Liver (tissue), 9 donors: ENCODE data around the gene PITPNC1. TPM values are rescaled to one million over a fixed set of nuclear protein-coding genes. Genes with fewer than 3 reads are reported as not detected.

ENCODE experiments used
- DNase-seq: peaks from one replicate; pipeline ENCODE4 v3.0.0-alpha.2; 2017; ENCODE audit warnings: low spot score
- H3K27ac ChIP-seq, 2 donors: one replicate each; pipeline ENCODE4 v1.7.0; 2013; ENCODE audit warnings: inconsistent platforms in 2 of 2, low read length in 2 of 2, control low read depth in 1 of 2, low read depth in 1 of 2, mild to moderate bottlenecking in 1 of 2
- H3K27me3 ChIP-seq, 4 donors: one replicate each; pipeline versions ENCODE4 v1.6.1 to v1.7.0; 2013; ENCODE audit warnings: low read length in 3 of 4, inconsistent platforms in 1 of 4, mild to moderate bottlenecking in 1 of 4, moderate library complexity in 1 of 4; ENCODE audit not compliant: control insufficient read depth in 4 of 4, insufficient read depth in 4 of 4
- H3K36me3 ChIP-seq, 4 donors: one replicate each; pipeline versions ENCODE4 v1.6.1 to v1.7.0; 2013; ENCODE audit warnings: low read length in 3 of 4, mild to moderate bottlenecking in 3 of 4, low read depth in 1 of 4, moderate library complexity in 1 of 4; ENCODE audit not compliant: control insufficient read depth in 4 of 4, insufficient read depth in 3 of 4
- H3K4me1 ChIP-seq, 4 donors: one replicate each; pipeline versions ENCODE4 v1.6.1 to v1.7.0; 2013; ENCODE audit warnings: low read length in 3 of 4, mild to moderate bottlenecking in 3 of 4, moderate library complexity in 1 of 4; ENCODE audit not compliant: control insufficient read depth in 4 of 4, insufficient read depth in 4 of 4
- H3K4me3 ChIP-seq, 3 donors: one replicate each; pipeline versions ENCODE4 v1.6.1 to v1.7.0; 2013; ENCODE audit warnings: low read length in 3 of 3, control low read depth in 1 of 3, low read depth in 1 of 3, mild to moderate bottlenecking in 1 of 3
- H3K9ac ChIP-seq, 2 donors: one replicate each; pipeline ENCODE4 v1.7.0; 2013; ENCODE audit warnings: low read length in 2 of 2, mild to moderate bottlenecking in 2 of 2, moderate library complexity in 2 of 2, control low read depth in 1 of 2, low read depth in 1 of 2
- H3K9me3 ChIP-seq, 4 donors: one replicate each; pipeline versions ENCODE4 v1.6.1 to v1.7.0; 2013; ENCODE audit warnings: low read length in 3 of 4; ENCODE audit not compliant: control insufficient read depth in 4 of 4
- EGR1 ChIP-seq, 2 donors: IDR thresholded peaks; 2 replicates each; pipeline ENCODE4 v1.6.1; 2016 to 2018; ENCODE audit warnings: antibody characterized with exemption in 2 of 2, low read depth in 2 of 2
- FOXA1 ChIP-seq: IDR thresholded peaks from 2 replicates; pipeline ENCODE4 v1.6.1; 2016; ENCODE audit warnings: antibody characterized with exemption
- FOXA2 ChIP-seq: IDR thresholded peaks from 2 replicates; pipeline ENCODE4 v1.6.1; 2016; ENCODE audit warnings: antibody characterized with exemption
- GABPA ChIP-seq, 2 donors: IDR thresholded peaks in 1 of 2; conservative IDR thresholded peaks in 1 of 2; 2 replicates each; pipeline ENCODE4 v1.6.1; 2016; ENCODE audit warnings: antibody characterized with exemption in 2 of 2, mild to moderate bottlenecking in 1 of 2, moderate library complexity in 1 of 2
- HNF4A ChIP-seq, 2 donors: conservative IDR thresholded peaks; 2 replicates each; pipeline ENCODE4 v1.6.1; 2016; ENCODE audit warnings: antibody characterized with exemption in 2 of 2, mild to moderate bottlenecking in 2 of 2
- HNF4G ChIP-seq: IDR thresholded peaks from 2 replicates; pipeline ENCODE4 v1.6.1; 2016; ENCODE audit warnings: antibody characterized with exemption
- JUND ChIP-seq, 2 donors: IDR thresholded peaks; 2 replicates each; pipeline ENCODE4 v1.6.1; 2016; ENCODE audit warnings: antibody characterized with exemption in 2 of 2
- NR2F2 ChIP-seq: IDR thresholded peaks from 2 replicates; pipeline ENCODE4 v1.6.1; 2016; ENCODE audit warnings: antibody characterized with exemption
- RAD21 ChIP-seq, 2 donors: IDR thresholded peaks; 2 replicates each; pipeline ENCODE4 v1.6.1; 2016; ENCODE audit warnings: antibody characterized with exemption in 2 of 2, mild to moderate bottlenecking in 2 of 2
- RXRA ChIP-seq, 2 donors: IDR thresholded peaks; 2 replicates each; pipeline ENCODE4 v1.6.1; 2017 to 2018; ENCODE audit warnings: antibody characterized with exemption in 2 of 2, mild to moderate bottlenecking in 1 of 2
- SP1 ChIP-seq: IDR thresholded peaks from 2 replicates; pipeline ENCODE4 v1.6.1; 2018; ENCODE audit warnings: antibody characterized with exemption, mild to moderate bottlenecking
- TAF1 ChIP-seq: conservative IDR thresholded peaks from 2 replicates; pipeline ENCODE4 v1.6.1; 2016; ENCODE audit warnings: antibody characterized with exemption, mild to moderate bottlenecking
- YY1 ChIP-seq: IDR thresholded peaks from 2 replicates; pipeline ENCODE4 v1.6.1; 2016; ENCODE audit warnings: antibody characterized with exemption, mild to moderate bottlenecking
- WGBS: extraction: QIAGEN DNeasy Blood & Tissue Kit; methylation state at CpG from one replicate; pipeline ENCODE4 v1.1.7; 2013; 5-methylcytosine and 5-hydroxymethylcytosine counted together
- polyA plus RNA-seq, 2 donors: library from polyadenylated mRNA; stranded (reverse) in 1 of 2; unstranded in 1 of 2; fragments of 200-250 nt in 1 of 2; fragments of >200 nt in 1 of 2; fragmentation: Nextera tagmentation in 1 of 2; extraction: Ambion mirVana in 1 of 2; gene quantifications; one replicate each; pipeline versions ENCODE4 v1.2.1 to v1.2.3, GENCODE V29; 2013 to 2015
- total RNA-seq, 2 donors: library from RNA; depleted of rRNA; stranded (reverse); fragments of >200 nt; gene quantifications; one replicate each; pipeline ENCODE4 v1.2.3, GENCODE V29; 2014
- TF ChIP-seq, protein P1 (sequence below): IDR thresholded peaks from 2 replicates; pipeline ENCODE4 v1.6.1; 2016; ENCODE audit warnings: antibody characterized with exemption
- TF ChIP-seq, protein P2 (sequence below): IDR thresholded peaks from 2 replicates; pipeline ENCODE4 v1.6.1; 2016; ENCODE audit warnings: antibody characterized with exemption, mild to moderate bottlenecking
- TF ChIP-seq, protein P3 (sequence below): IDR thresholded peaks from 2 replicates; pipeline ENCODE4 v1.6.1; 2016; ENCODE audit warnings: antibody characterized with exemption
- TF ChIP-seq, protein P4 (sequence below): IDR thresholded peaks from 2 replicates; pipeline ENCODE4 v1.6.1; 2016; ENCODE audit warnings: antibody characterized with exemption
- TF ChIP-seq, protein P5 (sequence below): fragments of 150-350 bp; IDR thresholded peaks from 2 replicates; pipeline ENCODE4 v1.5.1; 2017; ENCODE audit warnings: improper control_type of control experiment, low read depth, low read length; ENCODE audit not compliant: missing input control
- donor health status: healthy.
- donor health status: healthy.
- donor health status: healthy.
- donor health status: healthy.
- donor health status: healthy.

The PITPNC1 gene
- total and polyA plus RNA-seq, 4 donors, result 2.3 to 10.2 (median 5.7) TPM

DNA sequence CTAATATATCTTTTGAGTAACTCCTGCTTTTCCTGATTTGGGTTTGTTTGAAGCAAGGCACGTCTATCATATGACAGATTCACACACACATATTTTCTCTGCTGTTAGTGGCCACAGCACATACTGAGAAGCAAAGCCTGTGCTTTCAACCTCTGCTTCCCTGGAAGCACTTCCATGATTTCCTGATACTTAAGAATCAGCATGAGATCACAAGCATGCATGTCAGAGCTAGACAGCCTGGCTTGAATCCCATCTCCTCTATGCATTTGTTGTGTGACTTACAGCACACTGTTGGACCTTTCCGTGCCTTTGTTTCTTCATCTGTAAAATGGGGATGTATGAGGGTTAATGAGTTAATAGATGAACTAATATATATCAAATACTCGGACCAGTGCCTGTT lies 189.6 kb downstream of the PITPNC1 start:
- Histone ChIP-seq H3K9ac (no peak overlapping the region), H3K9me3 (no peaks in the 10 kb centered on the region), H3K4me3 (no peak overlapping the region), H3K27me3 (no peaks in the 10 kb centered on the region), H3K4me1 (no peaks in the 10 kb centered on the region), H3K27ac (no peak overlapping the region), H3K36me3 (no peaks in the 10 kb centered on the region)
- DNase-seq, result no peak
- WGBS, result 93% methylated on average over 3 of the region's 3 CpGs
- TF ChIP-seq RAD21 (IDR thresholded peaks at IDR 0.05), result no peak
- no peak for TF ChIP-seq JUND (IDR thresholded peaks at IDR 0.05)
- TF ChIP-seq FOXA2, result no peak
- TF ChIP-seq HNF4A (conservative IDR thresholded peaks at IDR 0.05), result no peak
- TF ChIP-seq, protein P1, sequence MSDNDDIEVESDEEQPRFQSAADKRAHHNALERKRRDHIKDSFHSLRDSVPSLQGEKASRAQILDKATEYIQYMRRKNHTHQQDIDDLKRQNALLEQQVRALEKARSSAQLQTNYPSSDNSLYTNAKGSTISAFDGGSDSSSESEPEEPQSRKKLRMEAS, result no peak
- no peak for TF ChIP-seq YY1
- TF ChIP-seq, protein P2, sequence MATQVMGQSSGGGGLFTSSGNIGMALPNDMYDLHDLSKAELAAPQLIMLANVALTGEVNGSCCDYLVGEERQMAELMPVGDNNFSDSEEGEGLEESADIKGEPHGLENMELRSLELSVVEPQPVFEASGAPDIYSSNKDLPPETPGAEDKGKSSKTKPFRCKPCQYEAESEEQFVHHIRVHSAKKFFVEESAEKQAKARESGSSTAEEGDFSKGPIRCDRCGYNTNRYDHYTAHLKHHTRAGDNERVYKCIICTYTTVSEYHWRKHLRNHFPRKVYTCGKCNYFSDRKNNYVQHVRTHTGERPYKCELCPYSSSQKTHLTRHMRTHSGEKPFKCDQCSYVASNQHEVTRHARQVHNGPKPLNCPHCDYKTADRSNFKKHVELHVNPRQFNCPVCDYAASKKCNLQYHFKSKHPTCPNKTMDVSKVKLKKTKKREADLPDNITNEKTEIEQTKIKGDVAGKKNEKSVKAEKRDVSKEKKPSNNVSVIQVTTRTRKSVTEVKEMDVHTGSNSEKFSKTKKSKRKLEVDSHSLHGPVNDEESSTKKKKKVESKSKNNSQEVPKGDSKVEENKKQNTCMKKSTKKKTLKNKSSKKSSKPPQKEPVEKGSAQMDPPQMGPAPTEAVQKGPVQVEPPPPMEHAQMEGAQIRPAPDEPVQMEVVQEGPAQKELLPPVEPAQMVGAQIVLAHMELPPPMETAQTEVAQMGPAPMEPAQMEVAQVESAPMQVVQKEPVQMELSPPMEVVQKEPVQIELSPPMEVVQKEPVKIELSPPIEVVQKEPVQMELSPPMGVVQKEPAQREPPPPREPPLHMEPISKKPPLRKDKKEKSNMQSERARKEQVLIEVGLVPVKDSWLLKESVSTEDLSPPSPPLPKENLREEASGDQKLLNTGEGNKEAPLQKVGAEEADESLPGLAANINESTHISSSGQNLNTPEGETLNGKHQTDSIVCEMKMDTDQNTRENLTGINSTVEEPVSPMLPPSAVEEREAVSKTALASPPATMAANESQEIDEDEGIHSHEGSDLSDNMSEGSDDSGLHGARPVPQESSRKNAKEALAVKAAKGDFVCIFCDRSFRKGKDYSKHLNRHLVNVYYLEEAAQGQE, result no peak
- TF ChIP-seq, protein P3, sequence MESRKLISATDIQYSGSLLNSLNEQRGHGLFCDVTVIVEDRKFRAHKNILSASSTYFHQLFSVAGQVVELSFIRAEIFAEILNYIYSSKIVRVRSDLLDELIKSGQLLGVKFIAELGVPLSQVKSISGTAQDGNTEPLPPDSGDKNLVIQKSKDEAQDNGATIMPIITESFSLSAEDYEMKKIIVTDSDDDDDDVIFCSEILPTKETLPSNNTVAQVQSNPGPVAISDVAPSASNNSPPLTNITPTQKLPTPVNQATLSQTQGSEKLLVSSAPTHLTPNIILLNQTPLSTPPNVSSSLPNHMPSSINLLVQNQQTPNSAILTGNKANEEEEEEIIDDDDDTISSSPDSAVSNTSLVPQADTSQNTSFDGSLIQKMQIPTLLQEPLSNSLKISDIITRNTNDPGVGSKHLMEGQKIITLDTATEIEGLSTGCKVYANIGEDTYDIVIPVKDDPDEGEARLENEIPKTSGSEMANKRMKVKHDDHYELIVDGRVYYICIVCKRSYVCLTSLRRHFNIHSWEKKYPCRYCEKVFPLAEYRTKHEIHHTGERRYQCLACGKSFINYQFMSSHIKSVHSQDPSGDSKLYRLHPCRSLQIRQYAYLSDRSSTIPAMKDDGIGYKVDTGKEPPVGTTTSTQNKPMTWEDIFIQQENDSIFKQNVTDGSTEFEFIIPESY, result no peak
- TF ChIP-seq HNF4G, result no peak
- TF ChIP-seq, protein P4, sequence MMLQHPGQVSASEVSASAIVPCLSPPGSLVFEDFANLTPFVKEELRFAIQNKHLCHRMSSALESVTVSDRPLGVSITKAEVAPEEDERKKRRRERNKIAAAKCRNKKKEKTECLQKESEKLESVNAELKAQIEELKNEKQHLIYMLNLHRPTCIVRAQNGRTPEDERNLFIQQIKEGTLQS, result no peak
- no peak for TF ChIP-seq TAF1
- TF ChIP-seq NR2F2, result no peak
- no peak for TF ChIP-seq RXRA (IDR thresholded peaks at IDR 0.05)
- no peak for TF ChIP-seq SP1
- TF ChIP-seq FOXA1, result no peak
- no peak for TF ChIP-seq GABPA (IDR thresholded peaks at IDR 0.05 in 1 of 2, conservative IDR thresholded peaks at IDR 0.05 in 1 of 2)

DNA sequence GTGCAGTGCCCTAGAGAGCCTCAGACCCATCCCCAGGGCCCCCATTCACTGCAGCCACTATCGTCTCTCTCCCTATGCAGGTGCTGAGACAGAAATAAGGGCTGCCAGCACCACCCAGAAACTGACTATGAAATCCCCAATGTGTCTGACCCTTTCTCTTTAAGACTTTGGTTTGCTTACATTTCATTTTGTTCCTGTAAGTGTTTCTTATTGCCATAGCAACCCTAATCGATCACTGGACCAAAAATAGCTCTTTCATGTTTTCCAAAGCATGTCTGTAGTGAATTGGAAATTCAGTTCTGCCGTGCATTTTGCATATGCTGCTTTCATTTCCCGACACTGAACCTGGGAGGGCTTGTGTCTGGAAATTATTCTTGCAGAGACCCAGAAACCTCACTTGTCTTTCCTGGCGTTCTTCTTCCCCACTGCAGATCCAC lies 192.0 kb downstream of the PITPNC1 start:
- no peak overlapping the region for H3K9ac ChIP-seq
- no peak for TF ChIP-seq HNF4G
- TF ChIP-seq, protein P4, result no peak
- no peak for TF ChIP-seq RXRA (IDR thresholded peaks at IDR 0.05)
- TF ChIP-seq FOXA2, result no peak
- TF ChIP-seq TAF1, result no peak
- TF ChIP-seq JUND (IDR thresholded peaks at IDR 0.05), result no peak
- TF ChIP-seq, protein P5, sequence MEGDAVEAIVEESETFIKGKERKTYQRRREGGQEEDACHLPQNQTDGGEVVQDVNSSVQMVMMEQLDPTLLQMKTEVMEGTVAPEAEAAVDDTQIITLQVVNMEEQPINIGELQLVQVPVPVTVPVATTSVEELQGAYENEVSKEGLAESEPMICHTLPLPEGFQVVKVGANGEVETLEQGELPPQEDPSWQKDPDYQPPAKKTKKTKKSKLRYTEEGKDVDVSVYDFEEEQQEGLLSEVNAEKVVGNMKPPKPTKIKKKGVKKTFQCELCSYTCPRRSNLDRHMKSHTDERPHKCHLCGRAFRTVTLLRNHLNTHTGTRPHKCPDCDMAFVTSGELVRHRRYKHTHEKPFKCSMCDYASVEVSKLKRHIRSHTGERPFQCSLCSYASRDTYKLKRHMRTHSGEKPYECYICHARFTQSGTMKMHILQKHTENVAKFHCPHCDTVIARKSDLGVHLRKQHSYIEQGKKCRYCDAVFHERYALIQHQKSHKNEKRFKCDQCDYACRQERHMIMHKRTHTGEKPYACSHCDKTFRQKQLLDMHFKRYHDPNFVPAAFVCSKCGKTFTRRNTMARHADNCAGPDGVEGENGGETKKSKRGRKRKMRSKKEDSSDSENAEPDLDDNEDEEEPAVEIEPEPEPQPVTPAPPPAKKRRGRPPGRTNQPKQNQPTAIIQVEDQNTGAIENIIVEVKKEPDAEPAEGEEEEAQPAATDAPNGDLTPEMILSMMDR, result no peak
- TF ChIP-seq EGR1 (IDR thresholded peaks at IDR 0.05; ENCODE audit: low read depth in 2 of 2), result no peak
- no peak for TF ChIP-seq YY1
- no peak for TF ChIP-seq GABPA (IDR thresholded peaks at IDR 0.05 in 1 of 2, conservative IDR thresholded peaks at IDR 0.05 in 1 of 2)
- TF ChIP-seq, protein P3, result no peak
- DNase-seq, result no peak
- no peak overlapping the region for H3K4me3 ChIP-seq
- 70% methylated on average over 5 of the region's 5 CpGs for WGBS
- H3K36me3 ChIP-seq, result no peaks in the 10 kb centered on the region
- H3K27ac ChIP-seq, result no peak overlapping the region
- H3K4me1 ChIP-seq, result no peaks in the 10 kb centered on the region
- H3K27me3 ChIP-seq, result no peaks in the 10 kb centered on the region
- H3K9me3 ChIP-seq, result no peaks in the 10 kb centered on the region
